Heart right ventricle (tissue), 16 donors: ENCODE results near the gene TINAG. TPM values are rescaled to one million over a fixed set of nuclear protein-coding genes. Genes with fewer than 3 reads are reported as not detected.

Experiments
- ATAC-seq, 8 donors: fragments of 200-7000 bp; cut with Tn5 transposase; one replicate each; pipeline ENCODE4 v1.9.1; 2020; ENCODE audit warnings: mild to moderate bottlenecking in 8 of 8, moderate library complexity in 8 of 8, moderate number of reproducible peaks in 1 of 8
- DNase-seq, 2 donors: peaks; one replicate each; pipeline ENCODE4 v3.0.0-alpha.2; 2020
- H3K27ac ChIP-seq, 10 donors: fragments of 200-600 bp; sonication (generic) in 2 of 10; one replicate each; pipeline versions ENCODE4 v1.5.0 to v1.8.0; 2020 to 2022; ENCODE audit warnings: mild to moderate bottlenecking in 3 of 10
- H3K27me3 ChIP-seq, 7 donors: fragments of 200-600 bp; one replicate each; pipeline ENCODE4 v1.8.0; 2021 to 2022; ENCODE audit warnings: mild to moderate bottlenecking in 2 of 7
- H3K36me3 ChIP-seq, 9 donors: fragments of 200-600 bp; sonication (generic) in 1 of 9; one replicate each; pipeline versions ENCODE4 v1.5.0 to v1.8.0; 2020 to 2022; ENCODE audit warnings: mild to moderate bottlenecking in 2 of 9
- H3K4me1 ChIP-seq, 9 donors: fragments of 200-600 bp; sonication (generic) in 1 of 9; one replicate each; pipeline versions ENCODE4 v1.5.0 to v1.8.0; 2020 to 2022; ENCODE audit warnings: mild to moderate bottlenecking in 4 of 9
- H3K4me3 ChIP-seq, 10 donors: fragments of 200-600 bp; sonication (generic) in 2 of 10; one replicate each; pipeline versions ENCODE4 v1.5.0 to v1.8.0; 2020 to 2022; ENCODE audit warnings: mild to moderate bottlenecking in 7 of 10, moderate library complexity in 2 of 10
- H3K9me3 ChIP-seq, 11 donors: fragments of 200-600 bp in 10 of 11; sonication (generic) in 2 of 11; one replicate each; pipeline versions ENCODE4 v1.5.0 to v1.8.0; 2013 to 2022; ENCODE audit warnings: mild to moderate bottlenecking in 2 of 11, control low read depth in 1 of 11, moderate library complexity in 1 of 11
- WGBS, 2 donors: extraction: QIAGEN DNeasy Blood & Tissue Kit; methylation state at CpG; one replicate each; pipeline ENCODE4 v1.1.7; 2013; ENCODE audit warnings: inconsistent platforms in 1 of 2; 5-methylcytosine and 5-hydroxymethylcytosine counted together
- intact Hi-C, 10 donors: fragments of 100-400 bp; cut with DNase I; formaldehyde crosslinking; loops; one replicate each; pipeline versions ENCODE4 v1.11.1 to v1.14.2; 2022
- polyA plus RNA-seq, 2 donors: library from polyadenylated mRNA; stranded (reverse); fragments of 200-250 nt; gene quantifications; one replicate each; pipeline ENCODE4 v1.2.3, GENCODE V29; 2013
- total RNA-seq, 10 donors: library from RNA; stranded (reverse); fragmentation: NEBNext Ultra II Directional in 3 of 10; extraction: Animal tissue kit (Norgen Biotek cat#: 25700) in 3 of 10; gene quantifications; one replicate each; pipeline versions ENCODE4 v1.2.1 to v1.2.4, GENCODE V29; 2021 to 2023
- TF ChIP-seq, protein P1 (sequence below), 9 donors: fragments of 200-600 bp; sonication (generic) in 2 of 9; IDR thresholded peaks; one replicate each; pipeline versions ENCODE4 v1.5.0 to v1.8.0; 2021 to 2022; ENCODE audit warnings: antibody characterized with exemption in 9 of 9, mild to moderate bottlenecking in 5 of 9, moderate library complexity in 1 of 9
- donor health status: Arrhythmogenic right ventricular cardiomyopathy.
- donor health status: ischemic (EF 13 %, LVEDD 7.1; RV severe dilation, severe dysfunction).
- donor health status: healthy with polysubstance abuse.
- donor health status: DM: no; HTN: yes; CAD: no.
- donor health status: DM: no; HTN: no; CAD: no.
- donor health status: ischemic (EF 25% LVEDD 6.9; RV normal size, moderate dysfunction).
- donor health status: ischemic (EF 25% LVEDD 5.7; RV mildly dilated, moderate dysfunction).
- donor health status: healthy.
- donor health status: DM: yes; HTN: yes; CAD: no.
- donor health status: Ischemic cardiomyopathy.
- donor health status: ischemic (EF 35%, LVEDD 5.7; RV mildly dilated, moderate dysfunction).
- donor health status: nonischemic (EF 11% LVEDD 7.7; RV severe dilation, severe dysfunction).
- donor health status: DM: yes; HTN: yes; CAD: no.
- donor health status: PGD.
- donor health status: ischemic (EF 29% LVEDD 5.4; RV normal size, mild dysfunction).
- donor health status: nonischemic (EF 23%, LVEDD 6.1; RV moderate dilation, normal function).

TINAG gene
- total and polyA plus RNA-seq, 12 donors: 0.04 to 1.0 (median 0.30) TPM; not detected in 2

DNA sequence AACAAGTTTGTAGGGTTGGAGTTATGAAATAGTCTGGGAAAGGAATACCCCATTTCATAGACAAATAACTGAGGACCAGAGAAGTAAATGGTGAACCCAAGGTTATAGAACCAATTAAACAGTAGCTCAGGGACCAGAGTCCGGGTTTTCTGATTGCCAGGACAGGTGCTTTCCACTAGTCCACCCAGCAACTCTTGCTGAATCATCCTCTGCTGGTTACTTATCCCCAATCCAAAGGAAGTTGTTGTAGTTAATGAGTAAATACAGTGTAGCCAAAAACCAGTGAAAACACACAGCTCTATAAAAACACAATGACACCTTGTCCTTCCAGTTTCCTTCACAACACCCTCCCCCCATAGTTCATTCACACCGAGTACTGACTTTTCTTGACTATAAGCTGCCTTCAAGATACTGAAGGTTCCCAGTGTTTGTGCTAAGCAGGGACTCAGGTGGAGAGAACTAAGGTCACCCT lies 766 bp upstream of the TINAG start:
- 69% methylated on average over 2 of the region's 2 CpGs for WGBS, 2 donors
- H3K27me3 ChIP-seq: no peaks in the 10 kb centered on the region
- no peaks in the 10 kb centered on the region for H3K4me1 ChIP-seq
- H3K27ac ChIP-seq: no peak overlapping the region
- TF ChIP-seq, protein P1, sequence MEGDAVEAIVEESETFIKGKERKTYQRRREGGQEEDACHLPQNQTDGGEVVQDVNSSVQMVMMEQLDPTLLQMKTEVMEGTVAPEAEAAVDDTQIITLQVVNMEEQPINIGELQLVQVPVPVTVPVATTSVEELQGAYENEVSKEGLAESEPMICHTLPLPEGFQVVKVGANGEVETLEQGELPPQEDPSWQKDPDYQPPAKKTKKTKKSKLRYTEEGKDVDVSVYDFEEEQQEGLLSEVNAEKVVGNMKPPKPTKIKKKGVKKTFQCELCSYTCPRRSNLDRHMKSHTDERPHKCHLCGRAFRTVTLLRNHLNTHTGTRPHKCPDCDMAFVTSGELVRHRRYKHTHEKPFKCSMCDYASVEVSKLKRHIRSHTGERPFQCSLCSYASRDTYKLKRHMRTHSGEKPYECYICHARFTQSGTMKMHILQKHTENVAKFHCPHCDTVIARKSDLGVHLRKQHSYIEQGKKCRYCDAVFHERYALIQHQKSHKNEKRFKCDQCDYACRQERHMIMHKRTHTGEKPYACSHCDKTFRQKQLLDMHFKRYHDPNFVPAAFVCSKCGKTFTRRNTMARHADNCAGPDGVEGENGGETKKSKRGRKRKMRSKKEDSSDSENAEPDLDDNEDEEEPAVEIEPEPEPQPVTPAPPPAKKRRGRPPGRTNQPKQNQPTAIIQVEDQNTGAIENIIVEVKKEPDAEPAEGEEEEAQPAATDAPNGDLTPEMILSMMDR (IDR thresholded peaks at IDR 0.05): no peak
- H3K4me3 ChIP-seq: no peak overlapping the region
- H3K9me3 ChIP-seq: no peaks in the 10 kb centered on the region
- H3K36me3 ChIP-seq: no peaks in the 10 kb centered on the region
- DNase-seq (no peak), ATAC-seq (no peak)
- intact Hi-C loops: no loop called here

DNA sequence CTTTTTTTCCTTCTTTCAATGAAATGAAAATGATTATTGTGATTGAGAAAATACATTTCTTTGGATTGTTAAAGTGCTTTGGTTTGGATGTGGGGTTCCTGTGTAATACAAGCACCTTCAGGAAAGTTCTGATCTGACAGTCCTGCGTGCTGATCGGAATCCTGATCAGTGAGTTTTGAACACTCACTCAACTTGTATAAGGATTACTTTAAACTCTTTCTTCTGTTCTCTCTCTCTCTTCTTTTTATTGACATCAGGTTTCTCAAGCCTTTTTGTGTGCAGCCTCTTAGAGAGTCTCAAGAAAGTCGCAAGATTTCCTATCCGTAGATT lies 710 bp downstream of the TINAG start:
- DNase-seq: no peak
- TF ChIP-seq, protein P1 (IDR thresholded peaks at IDR 0.05): no peak

DNA sequence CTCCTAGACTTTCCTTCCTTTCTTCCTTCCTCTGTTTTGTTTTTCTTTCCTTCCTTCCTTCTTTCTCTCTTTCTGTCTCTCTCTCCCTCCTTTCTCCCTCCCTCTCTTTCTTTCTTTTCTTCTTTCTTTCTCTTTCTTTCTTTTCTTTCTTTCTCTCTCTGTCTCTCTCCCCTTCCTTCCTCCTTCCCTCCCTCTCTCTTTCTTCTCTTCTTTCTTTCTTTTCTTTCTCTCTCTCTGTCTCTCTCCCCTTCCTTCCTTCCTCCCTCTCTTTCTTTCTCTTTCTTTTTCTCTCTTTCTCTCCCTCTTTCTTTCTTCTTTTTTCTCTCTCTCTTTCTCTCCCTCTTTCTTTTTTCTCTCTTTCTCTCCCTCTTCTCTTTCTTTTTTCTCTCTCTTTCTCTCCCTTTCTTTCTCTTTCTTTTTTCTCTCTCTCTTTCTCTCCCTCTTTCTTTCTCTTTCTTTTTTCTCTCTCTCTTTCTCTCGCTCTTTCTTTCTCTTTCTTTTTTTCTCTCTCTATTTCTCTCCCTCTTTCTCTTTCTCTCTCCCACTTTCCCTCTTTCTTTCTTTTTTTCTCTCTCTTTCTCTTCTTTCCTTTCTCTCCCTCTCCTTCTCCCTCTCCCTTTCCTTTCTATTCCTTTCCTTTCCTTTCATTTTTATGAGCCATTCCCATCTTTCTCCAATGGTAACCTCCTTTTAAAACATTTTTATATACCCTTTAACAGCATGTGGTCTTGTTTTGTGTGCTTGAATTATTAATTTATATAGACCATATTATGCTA lies 2.3 kb downstream of the TINAG start:
- ATAC-seq (no peak), DNase-seq (no peak)
- TF ChIP-seq, protein P1 (IDR thresholded peaks at IDR 0.05): no peak
- Histone ChIP-seq H3K4me3 (no peak overlapping the region), H3K4me1 (no peaks in the 10 kb centered on the region), H3K27me3 (no peaks in the 10 kb centered on the region), H3K36me3 (no peaks in the 10 kb centered on the region), H3K27ac (no peak overlapping the region), H3K9me3 (no peaks in the 10 kb centered on the region)
- intact Hi-C loops: no loop called here
- WGBS, 2 donors: 84 to 85% methylated on average over 1 of the region's 1 CpG

More for the DNA sequence above, 710 bp downstream of the TINAG start:
- Histone ChIP-seq H3K9me3 (no peaks in the 10 kb centered on the region), H3K27ac (no peak overlapping the region), H3K27me3 (no peaks in the 10 kb centered on the region), H3K36me3 (no peaks in the 10 kb centered on the region), H3K4me1 (no peaks in the 10 kb centered on the region), H3K4me3 (no peak overlapping the region)
- WGBS, 2 donors: 90% methylated on average over 4 of the region's 4 CpGs
- intact Hi-C loops: no loop called here
- ATAC-seq: no peak

DNA sequence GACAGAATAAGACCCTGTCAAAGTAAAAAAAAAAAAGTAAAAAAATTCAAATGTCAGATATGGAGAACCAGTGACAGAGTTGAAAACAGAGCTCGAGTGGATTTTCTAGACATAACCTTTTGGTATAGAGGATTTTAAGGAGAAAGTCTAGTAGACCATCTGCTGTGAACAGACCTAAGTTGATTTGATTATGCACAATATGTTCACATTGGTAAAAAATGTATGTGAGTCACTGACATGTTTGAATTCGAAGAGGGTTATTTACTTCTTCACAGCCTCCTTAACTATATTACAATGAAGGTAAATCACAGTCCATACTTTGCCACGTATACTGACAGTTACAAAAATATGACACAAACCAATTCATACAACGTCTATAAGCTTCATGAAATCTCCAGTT lies 7.4 kb downstream of the TINAG start:
- Histone ChIP-seq H3K4me3 (no peak overlapping the region), H3K4me1 (no peaks in the 10 kb centered on the region), H3K36me3 (no peaks in the 10 kb centered on the region), H3K27me3 (no peaks in the 10 kb centered on the region), H3K9me3 (peaks cover 0 to 2% (median 0%) of the 10 kb centered on the region in 11 donors), H3K27ac (no peak overlapping the region)
- intact Hi-C loops: no loop called here
- TF ChIP-seq, protein P1 (IDR thresholded peaks at IDR 0.05): no peak
- DNase-seq: no peak
- WGBS, 2 donors: 80 to 82% methylated on average over 4 of the region's 4 CpGs
- ATAC-seq: no peak
